H1 (cell line): Measurements from ENCODE around the gene SND1.

ENCODE experiments used
- BCL11A ChIP-seq, 2 experiments: IDR thresholded peaks; one replicate each; pipeline ENCODE4 v1.6.1; 2011; ENCODE audit warnings: low read depth in 2 of 2, low read length in 2 of 2, mild to moderate bottlenecking in 2 of 2
- CHD1 ChIP-seq: IDR thresholded peaks from 2 replicates; pipeline ENCODE4 v1.6.1; 2012; ENCODE audit warnings: low read depth, low read length, improper control_type of control experiment
- SP1 ChIP-seq: IDR thresholded peaks from 2 replicates; pipeline ENCODE4 v1.6.1; 2011; ENCODE audit warnings: low read depth, low read length
- SP2 ChIP-seq: IDR thresholded peaks from 2 replicates; pipeline ENCODE4 v1.6.1; 2012; ENCODE audit warnings: mild to moderate bottlenecking, low read length, inconsistent platforms
- TF ChIP-seq, protein P1 (sequence below), 3 experiments: IDR thresholded peaks; 1 replicate in 2 of 3; 2 replicates in 1 of 3; pipeline versions ENCODE4 v1.5.1 to v1.6.1; 2011; ENCODE audit warnings: low read length in 3 of 3, mild to moderate bottlenecking in 3 of 3, inconsistent platforms in 2 of 3, low read depth in 1 of 3, moderate library complexity in 1 of 3; ENCODE audit not compliant: insufficient read depth in 1 of 3; ENCODE audit errors: control extremely low read depth in 1 of 3
- TF ChIP-seq, protein P2 (sequence below): IDR thresholded peaks from 2 replicates; pipeline ENCODE4 v1.6.1; 2011; ENCODE audit warnings: low read length, improper control_type of control experiment

DNA sequence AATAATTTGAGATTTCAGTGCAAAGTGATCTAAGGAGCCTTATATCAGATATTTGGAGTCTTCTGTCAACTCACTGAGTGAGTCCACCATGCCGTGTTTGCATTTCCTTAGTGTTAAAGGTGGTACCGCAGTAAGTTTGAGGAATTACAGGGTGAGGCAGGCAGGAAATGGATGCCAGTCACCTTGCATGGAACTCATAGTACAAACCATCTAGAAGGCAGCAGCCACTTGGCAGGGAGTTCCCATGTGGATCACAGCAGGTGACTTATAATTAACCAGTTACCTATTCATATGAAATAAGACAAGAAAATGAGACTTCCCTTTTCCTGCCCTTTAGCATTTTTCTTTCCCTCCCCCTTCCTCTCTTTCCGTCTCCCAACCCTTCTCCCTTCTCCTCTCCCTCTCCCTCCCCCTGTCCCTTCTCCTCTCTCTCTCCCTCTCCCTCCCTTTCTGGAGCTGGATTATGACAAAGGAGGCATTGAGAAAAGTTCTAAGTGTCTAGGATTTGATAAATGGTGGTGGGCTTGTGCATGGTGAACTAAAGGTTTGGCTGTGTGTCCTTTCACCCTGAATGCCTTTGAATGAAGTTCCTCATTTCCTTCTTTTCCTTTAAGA, 285.2 kb downstream of the SND1 start:
- TF ChIP-seq, protein P1, sequence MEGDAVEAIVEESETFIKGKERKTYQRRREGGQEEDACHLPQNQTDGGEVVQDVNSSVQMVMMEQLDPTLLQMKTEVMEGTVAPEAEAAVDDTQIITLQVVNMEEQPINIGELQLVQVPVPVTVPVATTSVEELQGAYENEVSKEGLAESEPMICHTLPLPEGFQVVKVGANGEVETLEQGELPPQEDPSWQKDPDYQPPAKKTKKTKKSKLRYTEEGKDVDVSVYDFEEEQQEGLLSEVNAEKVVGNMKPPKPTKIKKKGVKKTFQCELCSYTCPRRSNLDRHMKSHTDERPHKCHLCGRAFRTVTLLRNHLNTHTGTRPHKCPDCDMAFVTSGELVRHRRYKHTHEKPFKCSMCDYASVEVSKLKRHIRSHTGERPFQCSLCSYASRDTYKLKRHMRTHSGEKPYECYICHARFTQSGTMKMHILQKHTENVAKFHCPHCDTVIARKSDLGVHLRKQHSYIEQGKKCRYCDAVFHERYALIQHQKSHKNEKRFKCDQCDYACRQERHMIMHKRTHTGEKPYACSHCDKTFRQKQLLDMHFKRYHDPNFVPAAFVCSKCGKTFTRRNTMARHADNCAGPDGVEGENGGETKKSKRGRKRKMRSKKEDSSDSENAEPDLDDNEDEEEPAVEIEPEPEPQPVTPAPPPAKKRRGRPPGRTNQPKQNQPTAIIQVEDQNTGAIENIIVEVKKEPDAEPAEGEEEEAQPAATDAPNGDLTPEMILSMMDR (IDR thresholded peaks at IDR 0.05; ENCODE audit: control extremely low read depth in 1 of 3, insufficient read depth in 1 of 3, low read depth in 1 of 3, low read length in 3 of 3), result no peak
- TF ChIP-seq SP1 (no peak), BCL11A (IDR thresholded peaks at IDR 0.05; ENCODE audit: low read depth in 2 of 2, low read length in 2 of 2) (no peak), CHD1 (no peak), SP2 (no peak)
- TF ChIP-seq, protein P2, sequence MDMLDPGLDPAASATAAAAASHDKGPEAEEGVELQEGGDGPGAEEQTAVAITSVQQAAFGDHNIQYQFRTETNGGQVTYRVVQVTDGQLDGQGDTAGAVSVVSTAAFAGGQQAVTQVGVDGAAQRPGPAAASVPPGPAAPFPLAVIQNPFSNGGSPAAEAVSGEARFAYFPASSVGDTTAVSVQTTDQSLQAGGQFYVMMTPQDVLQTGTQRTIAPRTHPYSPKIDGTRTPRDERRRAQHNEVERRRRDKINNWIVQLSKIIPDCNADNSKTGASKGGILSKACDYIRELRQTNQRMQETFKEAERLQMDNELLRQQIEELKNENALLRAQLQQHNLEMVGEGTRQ, result no peak
